ENCODE results near the gene HNRNPA2B1. TPM values are rescaled to one million over a fixed set of nuclear protein-coding genes. Genes with fewer than 3 reads are reported as not detected.

The HNRNPA2B1 gene
- total and polyA plus RNA-seq, 4 donors: 165 to 1,155 (median 662) TPM

Other genes starting within 250 kb of the HNRNPA2B1 start
- 1 to 10 TPM; 4.0 to 5.4 TPM for gene NFE2L3, start 48.5 kb downstream of the HNRNPA2B1 start, total RNA-seq
- gene NFE2L3, start 48.5 kb downstream of the HNRNPA2B1 start, polyA plus RNA-seq (ENCODE audit: insufficient read length in 2 of 2): 10 to 100 TPM; 12.0 to 12.5 TPM
- gene CBX3, start 999 bp upstream of the HNRNPA2B1 start, total RNA-seq: 100 to 1,000 TPM; 121 to 172 TPM
- gene CBX3, start 999 bp upstream of the HNRNPA2B1 start, polyA plus RNA-seq (ENCODE audit: insufficient read length in 2 of 2): 100 to 1,000 TPM; 201 to 243 TPM
- 10 to 100 TPM; 16.9 to 92.3 TPM for gene SNX10, start 91.1 kb upstream of the HNRNPA2B1 start, total RNA-seq
- gene SNX10, start 91.1 kb upstream of the HNRNPA2B1 start, polyA plus RNA-seq (ENCODE audit: insufficient read length in 2 of 2): 10 to 100 TPM; 44.0 to 69.4 TPM

All from spinal cord (tissue), 4 donors.